ENCODE data around the gene ATP10B. TPM values are rescaled to one million over a fixed set of nuclear protein-coding genes. Genes with fewer than 3 reads are reported as not detected.

ATP10B gene
- total and polyA plus RNA-seq, 12 donors: 0.03 to 0.35 (median 0.13) TPM; not detected in 4

DNA sequence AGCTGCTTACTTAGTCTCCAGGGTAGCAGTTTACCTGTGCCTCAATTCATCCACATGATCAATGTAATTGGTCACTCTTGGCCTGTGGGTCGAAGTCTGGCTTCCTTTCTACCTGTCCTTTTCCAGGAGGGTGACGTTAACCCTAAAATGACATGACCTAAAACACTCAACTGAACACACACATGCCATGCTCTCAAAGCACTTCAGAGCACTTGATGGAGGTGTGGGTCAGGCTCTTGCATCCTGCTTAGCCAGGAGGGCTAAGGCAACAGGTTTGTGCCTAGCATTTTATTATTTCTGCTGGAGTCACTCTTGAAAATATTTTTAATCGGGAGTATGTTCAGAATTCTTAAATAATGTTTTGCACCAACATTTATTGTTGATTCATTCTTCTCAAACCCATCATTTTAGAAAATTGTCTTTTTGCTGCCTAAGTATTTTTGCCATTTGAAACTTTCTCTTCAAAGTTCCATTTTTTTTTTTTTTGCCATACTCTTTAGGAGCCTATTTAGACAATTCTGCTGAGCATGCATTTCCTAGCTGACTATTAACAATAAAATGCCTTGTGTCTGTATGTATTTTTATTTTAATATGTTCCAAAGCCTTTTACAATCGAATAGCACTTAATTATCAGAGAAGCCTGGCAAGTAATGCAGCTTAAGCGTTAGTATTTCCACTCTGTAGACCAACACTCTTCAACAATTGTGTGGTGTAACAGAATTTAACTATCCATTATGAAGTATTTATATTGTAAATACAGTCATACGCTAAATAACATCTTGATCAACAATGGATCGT lies 59.1 kb downstream of the ATP10B start:
- no peaks in the 10 kb centered on the region for H3K27me3 ChIP-seq
- intact Hi-C loops (cut with DNase I): no loop called here
- H3K4me1 ChIP-seq (replicated peaks in 1 of 2): no peaks in the 10 kb centered on the region
- H3K4me3 ChIP-seq: no peak overlapping the region
- H3K27ac ChIP-seq: no peak overlapping the region
- DNase-seq: no peak
- no peak for TF ChIP-seq POLR2A (IDR thresholded peaks at IDR 0.05)
- TF ChIP-seq, protein P1, sequence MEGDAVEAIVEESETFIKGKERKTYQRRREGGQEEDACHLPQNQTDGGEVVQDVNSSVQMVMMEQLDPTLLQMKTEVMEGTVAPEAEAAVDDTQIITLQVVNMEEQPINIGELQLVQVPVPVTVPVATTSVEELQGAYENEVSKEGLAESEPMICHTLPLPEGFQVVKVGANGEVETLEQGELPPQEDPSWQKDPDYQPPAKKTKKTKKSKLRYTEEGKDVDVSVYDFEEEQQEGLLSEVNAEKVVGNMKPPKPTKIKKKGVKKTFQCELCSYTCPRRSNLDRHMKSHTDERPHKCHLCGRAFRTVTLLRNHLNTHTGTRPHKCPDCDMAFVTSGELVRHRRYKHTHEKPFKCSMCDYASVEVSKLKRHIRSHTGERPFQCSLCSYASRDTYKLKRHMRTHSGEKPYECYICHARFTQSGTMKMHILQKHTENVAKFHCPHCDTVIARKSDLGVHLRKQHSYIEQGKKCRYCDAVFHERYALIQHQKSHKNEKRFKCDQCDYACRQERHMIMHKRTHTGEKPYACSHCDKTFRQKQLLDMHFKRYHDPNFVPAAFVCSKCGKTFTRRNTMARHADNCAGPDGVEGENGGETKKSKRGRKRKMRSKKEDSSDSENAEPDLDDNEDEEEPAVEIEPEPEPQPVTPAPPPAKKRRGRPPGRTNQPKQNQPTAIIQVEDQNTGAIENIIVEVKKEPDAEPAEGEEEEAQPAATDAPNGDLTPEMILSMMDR (IDR thresholded peaks at IDR 0.05): no peak
- no peaks in the 10 kb centered on the region for H3K36me3 ChIP-seq (replicated peaks in 1 of 2)
- H3K9me3 ChIP-seq (replicated peaks in 1 of 3): no peaks in the 10 kb centered on the region
- WGBS, 4 donors: 62 to 70% (median 66%) methylated on average over 7 of the region's 7 CpGs

DNA sequence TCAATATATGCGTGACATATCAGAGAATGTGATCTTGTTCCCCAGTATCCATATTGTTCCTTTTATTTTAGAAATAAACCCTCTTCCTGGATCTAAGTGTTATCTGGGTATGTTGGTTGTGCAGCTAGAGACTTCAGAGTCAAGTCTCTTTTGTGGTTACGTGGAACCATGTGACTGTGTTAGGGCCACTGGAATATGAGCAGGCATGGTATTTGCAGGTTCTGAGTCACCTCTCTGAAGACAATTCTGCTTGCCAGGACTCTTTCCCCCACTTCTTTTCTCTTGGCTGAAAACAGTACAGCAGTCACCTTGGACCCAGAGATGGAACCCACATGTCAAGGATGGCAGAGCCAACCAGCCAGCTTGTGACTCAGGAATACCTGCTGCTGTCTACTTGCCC lies 59.7 kb downstream of the ATP10B start:
- DNase-seq: no peak
- 71 to 87% (median 81%) methylated on average over 2 of the region's 2 CpGs for WGBS, 4 donors
- intact Hi-C loops (cut with DNase I): no loop called here

DNA sequence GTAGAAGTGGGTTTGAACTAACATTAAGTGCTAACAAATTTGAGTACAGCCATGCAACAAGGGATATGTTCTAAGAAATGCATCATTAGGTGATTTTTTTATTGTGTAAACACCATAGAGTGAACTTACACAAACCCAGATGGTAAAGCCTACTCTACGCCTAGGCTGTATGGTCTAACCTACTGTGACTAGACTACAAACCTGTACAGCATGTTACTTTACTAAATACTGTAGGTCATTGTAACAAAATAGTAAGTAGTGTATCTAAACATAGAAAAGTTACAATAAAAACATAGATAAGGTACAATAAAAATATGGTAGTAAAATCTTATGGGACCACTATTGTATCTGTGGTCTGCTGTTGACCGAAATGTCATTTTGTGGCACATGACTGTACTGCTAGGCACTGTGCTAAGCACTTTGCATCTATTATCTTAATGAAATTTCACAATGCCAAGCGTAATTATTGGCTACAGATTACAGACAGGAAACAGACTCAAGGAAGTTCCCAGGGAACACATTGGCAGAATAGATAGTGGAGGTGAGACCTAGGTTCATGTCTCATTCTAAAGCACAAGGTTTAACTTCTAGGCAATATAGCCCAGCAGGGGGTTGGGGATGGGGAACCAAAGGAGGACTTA lies 62.7 kb downstream of the ATP10B start:
- H3K4me3 ChIP-seq: no peak overlapping the region
- intact Hi-C loops (cut with DNase I): no loop called here
- no peaks in the 10 kb centered on the region for H3K27me3 ChIP-seq
- TF ChIP-seq, protein P1 (IDR thresholded peaks at IDR 0.05): no peak
- TF ChIP-seq POLR2A (IDR thresholded peaks at IDR 0.05): no peak
- H3K4me1 ChIP-seq (replicated peaks in 1 of 2): no peaks in the 10 kb centered on the region
- no peak overlapping the region for H3K27ac ChIP-seq
- H3K36me3 ChIP-seq (replicated peaks in 1 of 2): no peaks in the 10 kb centered on the region
- H3K9me3 ChIP-seq (replicated peaks in 1 of 3): no peaks in the 10 kb centered on the region
- no peak for DNase-seq
- WGBS, 4 donors: 69 to 85% (median 79%) methylated on average over 3 of the region's 3 CpGs

More for the DNA sequence above, 59.7 kb downstream of the ATP10B start:
- H3K27me3 ChIP-seq: no peaks in the 10 kb centered on the region
- TF ChIP-seq, protein P1 (IDR thresholded peaks at IDR 0.05): no peak
- TF ChIP-seq POLR2A (IDR thresholded peaks at IDR 0.05): no peak
- H3K36me3 ChIP-seq (replicated peaks in 1 of 2): no peaks in the 10 kb centered on the region
- no peaks in the 10 kb centered on the region for H3K4me1 ChIP-seq (replicated peaks in 1 of 2)
- H3K9me3 ChIP-seq (replicated peaks in 1 of 3): no peaks in the 10 kb centered on the region
- H3K4me3 ChIP-seq: no peak overlapping the region
- no peak overlapping the region for H3K27ac ChIP-seq

DNA sequence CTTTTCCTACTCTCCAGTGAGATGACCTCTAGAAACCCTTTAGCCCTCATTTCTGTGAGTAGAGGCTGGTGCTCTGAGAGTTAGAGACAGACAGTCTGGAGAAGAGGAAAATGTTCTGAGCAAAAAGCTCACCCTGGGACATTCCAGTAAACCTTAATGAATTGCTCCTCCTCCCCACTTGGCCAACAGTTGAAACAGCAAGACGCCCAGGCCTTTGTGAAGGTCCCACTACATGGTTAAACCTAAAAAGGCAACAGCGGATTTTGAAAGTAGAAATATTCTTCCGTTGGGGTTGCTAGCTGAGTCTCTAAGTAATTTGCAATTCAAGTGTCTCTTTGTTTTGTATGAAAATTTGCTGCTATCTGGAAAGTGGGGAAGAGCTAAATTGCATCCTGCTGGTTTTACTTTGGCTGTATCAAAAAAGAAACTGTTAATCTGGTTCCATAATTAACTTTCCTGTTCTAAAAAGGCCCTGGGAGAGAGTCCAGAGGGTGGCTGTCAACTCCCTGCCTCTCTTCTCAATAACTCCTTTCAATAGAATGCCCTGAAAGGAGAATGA lies 63.8 kb downstream of the ATP10B start:
- intact Hi-C loops (cut with DNase I): no loop called here
- Histone ChIP-seq H3K4me1 (replicated peaks in 1 of 2) (no peaks in the 10 kb centered on the region), H3K27ac (no peak overlapping the region), H3K36me3 (replicated peaks in 1 of 2) (no peaks in the 10 kb centered on the region), H3K9me3 (replicated peaks in 1 of 3) (no peaks in the 10 kb centered on the region), H3K4me3 (no peak overlapping the region), H3K27me3 (no peaks in the 10 kb centered on the region)
- 49 to 64% (median 57%) methylated on average over 3 of the region's 3 CpGs for WGBS, 4 donors
- TF ChIP-seq, protein P1 (IDR thresholded peaks at IDR 0.05): no peak
- TF ChIP-seq POLR2A (IDR thresholded peaks at IDR 0.05): no peak
- DNase-seq: no peak

All from adrenal gland (tissue), 12 donors.